GM18951 (cell line): ENCODE data around the gene IL33.

ENCODE experiments used
- POLR2A ChIP-seq: IDR thresholded peaks from 4 replicates; pipeline ENCODE4 v1.6.1; 2011; ENCODE audit warnings: mild to moderate bottlenecking; ENCODE audit not compliant: insufficient read length, insufficient read depth; ENCODE audit errors: extremely low read depth
- in situ Hi-C: fragments of 300-500 bp; cut with MboI; formaldehyde crosslinking; loops from one replicate; pipeline ENCODE4 v1.12.0; 2022; ENCODE audit warnings: low sequenced_read_pairs, mixed read lengths, inconsistent platforms; ENCODE audit not compliant: unreplicated experiment

Gene IL33

GRCh38 chr9:6229186-6229585 is 13.6 kb downstream of the IL33 start:
- in situ Hi-C loops: no loop called here
- no peak for TF ChIP-seq POLR2A

- TF ChIP-seq POLR2A: no peak
- in situ Hi-C loops: no loop called here
Observed at GRCh38 chr9:6229619-6230018, 14.0 kb downstream of the IL33 start.

GRCh38 chr9:6230037-6230780 is 14.6 kb downstream of the IL33 start:
- in situ Hi-C loops: no loop called here
- no peak for TF ChIP-seq POLR2A

- in situ Hi-C loops: no loop called here
Observed at GRCh38 chr9:6232336-6232945, 16.8 kb downstream of the IL33 start.

GRCh38 chr9:6234014-6234413 is 18.4 kb downstream of the IL33 start:
- in situ Hi-C loops: no loop called here
- TF ChIP-seq POLR2A: no peak

More at GRCh38 chr9:6232336-6232945, 16.8 kb downstream of the IL33 start:
- TF ChIP-seq POLR2A: no peak

GRCh38 chr9:6237267-6237666 is 21.7 kb downstream of the IL33 start:
- in situ Hi-C loops: no loop called here
- no peak for TF ChIP-seq POLR2A

- TF ChIP-seq POLR2A: no peak
- in situ Hi-C loops: no loop called here
Observed at GRCh38 chr9:6239048-6239461, 23.4 kb downstream of the IL33 start.

GRCh38 chr9:6239694-6240093 is 24.1 kb downstream of the IL33 start:
- in situ Hi-C loops: no loop called here
- no peak for TF ChIP-seq POLR2A

GRCh38 chr9:6243746-6244145 is 28.1 kb downstream of the IL33 start:
- TF ChIP-seq POLR2A: no peak
- in situ Hi-C loops: no loop called here

GRCh38 chr9:6247266-6247665 is 31.7 kb downstream of the IL33 start:
- no peak for TF ChIP-seq POLR2A

GRCh38 chr9:6268826-6269397 is 53.3 kb downstream of the IL33 start:
- TF ChIP-seq POLR2A: no peak
- in situ Hi-C loops: no loop called here

More at GRCh38 chr9:6247266-6247665, 31.7 kb downstream of the IL33 start:
- in situ Hi-C loops: no loop called here

GRCh38 chr9:6270896-6271295 is 55.3 kb downstream of the IL33 start:
- TF ChIP-seq POLR2A: no peak
- in situ Hi-C loops: no loop called here

- TF ChIP-seq POLR2A: no peak
- in situ Hi-C loops: no loop called here
Observed at GRCh38 chr9:6271508-6272228, 56.1 kb downstream of the IL33 start.
